ENCODE measurements around the gene YES1.
"Not testable (repeated sequence)": the region's sequence is repeated elsewhere in the genome, so short reads cannot be mapped to it uniquely, and the experiment has no call there.

YES1 gene

GRCh38 chr18:824179-824578 is 12.1 kb upstream of the YES1 start:
- in situ Hi-C loops (cut with MboI; ENCODE audit: low sequenced_read_pairs) = no loop called here

GRCh38 chr18:820591-821165 is 8.6 kb upstream of the YES1 start:
- in situ Hi-C loops (cut with MboI; ENCODE audit: low sequenced_read_pairs) = no loop called here

- in situ Hi-C loops (cut with MboI; ENCODE audit: low sequenced_read_pairs) = no loop called here
Measured at GRCh38 chr18:816869-817268, 4.8 kb upstream of the YES1 start.

- in situ Hi-C loops (cut with MboI; ENCODE audit: low sequenced_read_pairs) = no loop called here
Measured at GRCh38 chr18:816088-816653, 4.1 kb upstream of the YES1 start.

- in situ Hi-C loops (cut with MboI; ENCODE audit: low sequenced_read_pairs) = no loop called here
Measured at GRCh38 chr18:815353-815752, 3.3 kb upstream of the YES1 start.

GRCh38 chr18:814300-815084 is 2.5 kb upstream of the YES1 start:
- in situ Hi-C loops (cut with MboI; ENCODE audit: low sequenced_read_pairs) = no loop called here

- in situ Hi-C loops (cut with MboI; ENCODE audit: low sequenced_read_pairs) = no loop called here
Measured at GRCh38 chr18:813172-814071, 1.4 kb upstream of the YES1 start.

GRCh38 chr18:812376-813171 is 532 bp upstream of the YES1 start:
- in situ Hi-C loops (cut with MboI; ENCODE audit: low sequenced_read_pairs) = no loop called here

- in situ Hi-C loops (cut with MboI; ENCODE audit: low sequenced_read_pairs) = no loop called here
Measured at GRCh38 chr18:811182-811891, 705 bp downstream of the YES1 start.

GRCh38 chr18:809985-810642 is 1.9 kb downstream of the YES1 start:
- in situ Hi-C loops (cut with MboI; ENCODE audit: low sequenced_read_pairs) = no loop called here

- in situ Hi-C loops (cut with MboI; ENCODE audit: low sequenced_read_pairs) = not testable (repeated sequence)
Measured at GRCh38 chr18:809228-809627, 2.8 kb downstream of the YES1 start.

- in situ Hi-C loops (cut with MboI; ENCODE audit: low sequenced_read_pairs) = no loop called here
Measured at GRCh38 chr18:808502-808901, 3.5 kb downstream of the YES1 start.

- in situ Hi-C loops (cut with MboI; ENCODE audit: low sequenced_read_pairs) = no loop called here
Measured at GRCh38 chr18:808086-808485, 4.0 kb downstream of the YES1 start.

GRCh38 chr18:805755-806110 is 6.3 kb downstream of the YES1 start:
- in situ Hi-C loops (cut with MboI; ENCODE audit: low sequenced_read_pairs) = no loop called here

- in situ Hi-C loops (cut with MboI; ENCODE audit: low sequenced_read_pairs) = no loop called here
Measured at GRCh38 chr18:805008-805754, 6.9 kb downstream of the YES1 start.

- in situ Hi-C loops (cut with MboI; ENCODE audit: low sequenced_read_pairs) = no loop called here
Measured at GRCh38 chr18:801137-801536, 10.9 kb downstream of the YES1 start.

GRCh38 chr18:799943-800342 is 12.1 kb downstream of the YES1 start:
- in situ Hi-C loops (cut with MboI; ENCODE audit: low sequenced_read_pairs) = no loop called here

- in situ Hi-C loops (cut with MboI; ENCODE audit: low sequenced_read_pairs) = not testable (repeated sequence)
Measured at GRCh38 chr18:795383-795782, 16.7 kb downstream of the YES1 start.

GRCh38 chr18:789397-789796 is 22.6 kb downstream of the YES1 start:
- in situ Hi-C loops (cut with MboI; ENCODE audit: low sequenced_read_pairs) = no loop called here
